ENCODE data around the gene RXRG. TPM values are rescaled to one million over a fixed set of nuclear protein-coding genes. Genes with fewer than 3 reads are reported as not detected.

The RXRG gene
- total and polyA plus RNA-seq, 2 experiments from 2014 or later, result 0.07 to 1.5 TPM

DNA sequence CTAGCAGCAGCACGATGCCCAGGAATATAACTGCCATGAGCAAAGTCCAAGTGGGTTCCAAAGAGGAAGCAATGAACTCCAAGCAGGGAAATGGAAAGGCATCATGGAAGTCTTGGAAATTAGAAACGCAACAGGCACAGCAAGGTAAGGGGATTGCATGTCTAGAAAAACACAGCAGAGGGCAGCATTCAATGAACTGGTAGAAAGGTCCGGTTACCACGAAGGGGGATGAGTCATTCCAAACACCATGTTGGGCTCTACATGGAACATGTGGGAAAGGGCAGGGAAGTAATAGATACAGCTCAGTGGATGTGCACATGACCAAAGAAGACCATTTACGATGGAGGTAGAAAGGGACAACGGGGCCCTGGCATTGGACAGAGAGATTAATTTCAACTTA is 36.4 kb downstream of the RXRG start:
- WGBS (ENCODE audit: low lambda C conversion rate, missing lambda C conversion rate), result 45% methylated on average over 6 of the region's 6 CpGs

GRCh38 chr1:165407398-165407797 is 37.5 kb downstream of the RXRG start:
- no peaks in the 10 kb centered on the region for H3K9me3 ChIP-seq (ENCODE audit: low read depth)

More for the DNA sequence above, 36.4 kb downstream of the RXRG start:
- Histone ChIP-seq H3K9me2 (replicated peaks; ENCODE audit: insufficient read depth) (no peaks in the 10 kb centered on the region), H4K20me1 (ENCODE audit: insufficient read depth, poor library complexity, severe bottlenecking) (no peaks in the 10 kb centered on the region), H3K79me2 (no peaks in the 10 kb centered on the region), H2AFZ (no peak overlapping the region), H3K4me1 (ENCODE audit: insufficient read depth) (no peaks in the 10 kb centered on the region), H3K27me3 (peaks cover 9% of the 10 kb centered on the region), H3K4me3 (no peak overlapping the region), H3K4me2 (no peak overlapping the region), H3K9me3 (ENCODE audit: low read depth) (no peaks in the 10 kb centered on the region), H3K27ac (no peak overlapping the region), H3K36me3 (replicated peaks; ENCODE audit: insufficient read depth, low read depth) (no peaks in the 10 kb centered on the region)
- TF ChIP-seq, protein P1, sequence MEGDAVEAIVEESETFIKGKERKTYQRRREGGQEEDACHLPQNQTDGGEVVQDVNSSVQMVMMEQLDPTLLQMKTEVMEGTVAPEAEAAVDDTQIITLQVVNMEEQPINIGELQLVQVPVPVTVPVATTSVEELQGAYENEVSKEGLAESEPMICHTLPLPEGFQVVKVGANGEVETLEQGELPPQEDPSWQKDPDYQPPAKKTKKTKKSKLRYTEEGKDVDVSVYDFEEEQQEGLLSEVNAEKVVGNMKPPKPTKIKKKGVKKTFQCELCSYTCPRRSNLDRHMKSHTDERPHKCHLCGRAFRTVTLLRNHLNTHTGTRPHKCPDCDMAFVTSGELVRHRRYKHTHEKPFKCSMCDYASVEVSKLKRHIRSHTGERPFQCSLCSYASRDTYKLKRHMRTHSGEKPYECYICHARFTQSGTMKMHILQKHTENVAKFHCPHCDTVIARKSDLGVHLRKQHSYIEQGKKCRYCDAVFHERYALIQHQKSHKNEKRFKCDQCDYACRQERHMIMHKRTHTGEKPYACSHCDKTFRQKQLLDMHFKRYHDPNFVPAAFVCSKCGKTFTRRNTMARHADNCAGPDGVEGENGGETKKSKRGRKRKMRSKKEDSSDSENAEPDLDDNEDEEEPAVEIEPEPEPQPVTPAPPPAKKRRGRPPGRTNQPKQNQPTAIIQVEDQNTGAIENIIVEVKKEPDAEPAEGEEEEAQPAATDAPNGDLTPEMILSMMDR (IDR thresholded peaks at IDR 0.05; ENCODE audit: poor library complexity), result peak; percentile 53
- TF ChIP-seq EZH2phosphoT487 (IDR thresholded peaks at IDR 0.05; ENCODE audit: low read depth, severe bottlenecking, unreplicated experiment) (no peak), EZH2 (IDR thresholded peaks at IDR 0.05; ENCODE audit: borderline replicate concordance) (no peak)
- DNase-seq (ENCODE audit: low spot score), result peak; percentile 78

GRCh38 chr1:165403835-165404482 is 41.0 kb downstream of the RXRG start:
- WGBS (ENCODE audit: low lambda C conversion rate, missing lambda C conversion rate), result 39% methylated on average over 3 of the region's 3 CpGs
- H3K36me3 ChIP-seq (replicated peaks; ENCODE audit: insufficient read depth, low read depth), result no peaks in the 10 kb centered on the region
- H2AFZ ChIP-seq, result no peak overlapping the region

More at GRCh38 chr1:165407398-165407797, 37.5 kb downstream of the RXRG start:
- H3K79me2 ChIP-seq, result no peaks in the 10 kb centered on the region
- TF ChIP-seq EZH2phosphoT487 (IDR thresholded peaks at IDR 0.05; ENCODE audit: low read depth, severe bottlenecking, unreplicated experiment) (no peak), EZH2 (IDR thresholded peaks at IDR 0.05; ENCODE audit: borderline replicate concordance) (no peak)
- TF ChIP-seq, protein P1 (IDR thresholded peaks at IDR 0.05; ENCODE audit: poor library complexity), result no peak
- H3K36me3 ChIP-seq (replicated peaks; ENCODE audit: insufficient read depth, low read depth), result no peaks in the 10 kb centered on the region
- peaks cover 9% of the 10 kb centered on the region for H3K27me3 ChIP-seq
- H3K9me2 ChIP-seq (replicated peaks; ENCODE audit: insufficient read depth), result no peaks in the 10 kb centered on the region
- no peak for DNase-seq (ENCODE audit: low spot score)
- H4K20me1 ChIP-seq (ENCODE audit: insufficient read depth, poor library complexity, severe bottlenecking), result no peaks in the 10 kb centered on the region
- no peak overlapping the region for H3K4me2 ChIP-seq
- H3K27ac ChIP-seq, result no peak overlapping the region
- WGBS (ENCODE audit: low lambda C conversion rate, missing lambda C conversion rate), result 95% methylated on average over 4 of the region's 4 CpGs
- H3K4me1 ChIP-seq (ENCODE audit: insufficient read depth), result no peaks in the 10 kb centered on the region
- no peak overlapping the region for H2AFZ ChIP-seq
- no peak overlapping the region for H3K4me3 ChIP-seq

More at GRCh38 chr1:165403835-165404482, 41.0 kb downstream of the RXRG start:
- no peaks in the 10 kb centered on the region for H4K20me1 ChIP-seq (ENCODE audit: insufficient read depth, poor library complexity, severe bottlenecking)
- no peaks in the 10 kb centered on the region for H3K9me3 ChIP-seq (ENCODE audit: low read depth)
- no peaks in the 10 kb centered on the region for H3K4me1 ChIP-seq (ENCODE audit: insufficient read depth)
- peak; percentile 57 for DNase-seq (ENCODE audit: low spot score)
- H3K9me2 ChIP-seq (replicated peaks; ENCODE audit: insufficient read depth), result no peaks in the 10 kb centered on the region
- H3K4me3 ChIP-seq, result no peak overlapping the region
- H3K27me3 ChIP-seq, result no peaks in the 10 kb centered on the region
- H3K79me2 ChIP-seq, result no peaks in the 10 kb centered on the region
- no peak overlapping the region for H3K4me2 ChIP-seq
- TF ChIP-seq EZH2phosphoT487 (IDR thresholded peaks at IDR 0.05; ENCODE audit: low read depth, severe bottlenecking, unreplicated experiment), result no peak
- no peak for TF ChIP-seq EZH2 (IDR thresholded peaks at IDR 0.05; ENCODE audit: borderline replicate concordance)
- TF ChIP-seq, protein P1 (IDR thresholded peaks at IDR 0.05; ENCODE audit: poor library complexity), result peak; percentile 68
- no peak overlapping the region for H3K27ac ChIP-seq

Data from hepatocyte (in vitro differentiated cells).